GM12878 (cell line): Measurements from ENCODE around the gene GP5. TPM values are rescaled to one million over a fixed set of nuclear protein-coding genes. Genes with fewer than 3 reads are reported as not detected.

Experiments used
- ATAC-seq: fragments of 200-7000 bp; cut with Tn5 transposase; 3 replicates; pipeline ENCODE4 v1.9.1; 2020; ENCODE audit warnings: mild to moderate bottlenecking, moderate library complexity
- BruUV-seq: library from RNA; stranded (reverse); fragments of 400-500 nt; replicated peaks from 2 replicates; lab custom pipeline; 2021; lab: Mats Ljungman, UMichigan
- CTCF ChIA-PET: fragments of 300-600 bp; sonication (Branson Sonifier 250); formaldehyde crosslinking; extraction: SDS; loops from one replicate; lab custom pipeline; 2021; ENCODE audit warnings: inconsistent platforms; lab: Yijun Ruan, JAX
- POLR2A ChIA-PET: fragments of 350-600 bp; formaldehyde crosslinking; extraction: SDS; loops from one replicate; lab custom pipeline; 2021; ENCODE audit warnings: inconsistent platforms; lab: Charles Lee
- RAD21 ChIA-PET: fragments of 300-600 bp; sonication (Branson Sonifier 250); formaldehyde crosslinking; loops from one replicate; lab custom pipeline; 2023; ENCODE audit warnings: antibody characterized with exemption; ENCODE audit not compliant: unreplicated experiment; lab: Charles Lee
- SMC1A ChIA-PET: fragments of 300-600 bp; sonication (Branson Sonifier 250); formaldehyde crosslinking; loops from one replicate; lab custom pipeline; 2023; ENCODE audit not compliant: unreplicated experiment, uncharacterized antibody; lab: Charles Lee
- DNase-seq: peaks from one replicate; pipeline ENCODE4 v3.0.0-alpha.2; 2011; ENCODE audit warnings: low read depth, low spot score
- FAIRE-seq: peaks from 3 replicates; lab custom pipeline; 2011; peaks lifted over from hg19 to GRCh38; lab: Jason Lieb, UNC
- H2AFZ ChIP-seq: 2 replicates; pipeline ENCODE4 v1.6.0; 2011; ENCODE audit warnings: low read depth, low read length, control low read depth; ENCODE audit not compliant: control insufficient read depth
- H3K27ac ChIP-seq: 2 replicates; pipeline ENCODE4 v1.5.1; 2011; ENCODE audit warnings: control low read depth; ENCODE audit not compliant: control insufficient read depth, insufficient read depth
- H3K27me3 ChIP-seq, 2 experiments: replicated peaks in 1 of 2; 2 replicates each; pipeline versions ENCODE4 v1.6.0 to v1.6.1; 2011; ENCODE audit warnings: low read length in 1 of 2; ENCODE audit not compliant: control insufficient read depth in 2 of 2, insufficient read depth in 2 of 2
- H3K36me3 ChIP-seq, 2 experiments: 2 replicates each; pipeline ENCODE4 v1.5.1; 2011; ENCODE audit warnings: low read length in 1 of 2; ENCODE audit not compliant: control insufficient read depth in 2 of 2, insufficient read depth in 2 of 2
- H3K4me1 ChIP-seq: 2 replicates; pipeline ENCODE4 v1.6.1; 2011; ENCODE audit warnings: mild to moderate bottlenecking, low read length, moderate library complexity, mixed read lengths; ENCODE audit not compliant: control insufficient read depth, insufficient read depth
- H3K4me2 ChIP-seq: 2 replicates; pipeline ENCODE4 v1.6.0; 2011; ENCODE audit warnings: control low read depth; ENCODE audit not compliant: control insufficient read depth, insufficient read depth
- H3K4me3 ChIP-seq: fragments of 200-600 bp; sonication (generic); 2 replicates; pipeline ENCODE4 v1.5.1; 2016
- H3K79me2 ChIP-seq: 2 replicates; pipeline ENCODE4 v1.6.0; 2011; ENCODE audit warnings: low read length; ENCODE audit not compliant: control insufficient read depth, insufficient read depth
- H3K9ac ChIP-seq: 2 replicates; pipeline ENCODE4 v1.8.0; 2011; ENCODE audit warnings: low read length, control low read depth, mixed read lengths; ENCODE audit not compliant: control insufficient read depth, insufficient read depth
- H3K9me3 ChIP-seq: replicated peaks from 3 replicates; pipeline ENCODE4 v1.5.1; 2011; ENCODE audit warnings: mild to moderate bottlenecking, low read length; ENCODE audit not compliant: control insufficient read depth, insufficient read depth
- H4K20me1 ChIP-seq: 2 replicates; pipeline ENCODE4 v1.6.0; 2011; ENCODE audit not compliant: control insufficient read depth, insufficient read depth
- CREB1 ChIP-seq: IDR thresholded peaks from 2 replicates; pipeline ENCODE4 v1.6.1; 2012; ENCODE audit warnings: low read depth, mild to moderate bottlenecking, inconsistent platforms
- ELK1 ChIP-seq: IDR thresholded peaks from 2 replicates; pipeline ENCODE4 v1.6.1; 2012; ENCODE audit warnings: low read depth, low read length, improper control_type of control experiment
- HCFC1 ChIP-seq: fragments of 150-350 bp; IDR thresholded peaks from 2 replicates; pipeline ENCODE4 v1.6.1; 2014; ENCODE audit warnings: low read length
- MYC ChIP-seq: IDR thresholded peaks from 2 replicates; pipeline ENCODE4 v1.6.1; 2011; ENCODE audit warnings: mild to moderate bottlenecking, low read length, moderate library complexity, inconsistent platforms; ENCODE audit not compliant: insufficient read depth, insufficient replicate concordance, insufficient read length, severe bottlenecking
- RCOR1 ChIP-seq: conservative IDR thresholded peaks from 2 replicates; pipeline ENCODE4 v1.6.1; 2012; ENCODE audit warnings: low read depth, low read length, improper control_type of control experiment
- SP1 ChIP-seq: IDR thresholded peaks from one replicate; pipeline ENCODE4 v1.6.1; 2011; ENCODE audit warnings: low read depth, low read length
- STAT1 ChIP-seq: fragments of 450-650 bp; conservative IDR thresholded peaks from 2 replicates; pipeline ENCODE4 v1.6.1; 2014; ENCODE audit warnings: antibody characterized with exemption, mild to moderate bottlenecking
- USF1 ChIP-seq: IDR thresholded peaks from 2 replicates; pipeline ENCODE4 v1.6.1; 2011; ENCODE audit warnings: borderline replicate concordance, low read depth, mild to moderate bottlenecking, moderate library complexity, mixed read lengths, low read length; ENCODE audit not compliant: insufficient read depth; ENCODE audit errors: extremely low read length
- USF2 ChIP-seq: IDR thresholded peaks from 2 replicates; pipeline ENCODE4 v1.6.1; 2011; ENCODE audit warnings: low read depth, low read length, improper control_type of control experiment, borderline replicate concordance
- ZNF217 ChIP-seq: fragments of 450-650 bp; IDR thresholded peaks from 2 replicates; pipeline ENCODE4 v1.6.1; 2017; ENCODE audit warnings: antibody characterized with exemption, mild to moderate bottlenecking
- WGBS: methylation state at CpG from one replicate; pipeline ENCODE4 v1.1.6; 2016; ENCODE audit warnings: low lambda C conversion rate; ENCODE audit not compliant: insufficient replicate concordance, insufficient coverage; ENCODE audit errors: missing lambda C conversion rate; 5-methylcytosine and 5-hydroxymethylcytosine counted together
- in situ Hi-C: fragments of 300-500 bp; cut with MboI; formaldehyde crosslinking; loops from 9 replicates; pipeline ENCODE4 v1.14.3; 2018; ENCODE audit warnings: mixed read lengths
- intact Hi-C: fragments of 100-400 bp; cut with micrococcal nuclease; formaldehyde crosslinking; loops from one replicate; pipeline ENCODE4 v1.14.2; 2022; ENCODE audit not compliant: unreplicated experiment
- polyA plus RNA-seq, 11 experiments: library from polyadenylated mRNA; depleted of rRNA in 4 of 11; unstranded in 6 of 11; stranded (reverse) in 5 of 11; fragments of >200 nt; fragmentation: Nextera tagmentation in 4 of 11; fragmentation: Illumina TruSeq in 1 of 11; extraction: Ambion mirVana in 4 of 11; extraction: Trizol in 1 of 11; gene quantifications; 1 replicate in 1 of 11; 2 replicates in 10 of 11; pipeline versions ENCODE4 v1.2.1 to v1.2.3, GENCODE V29; 2011 to 2016; ENCODE audit warnings: inconsistent platforms in 2 of 11, missing spikeins in 2 of 11, low read depth in 1 of 11
- total RNA-seq, 4 experiments: library from RNA; depleted of rRNA in 3 of 4; stranded (reverse); fragments of >200 nt in 3 of 4; fragmentation: Illumina TruSeq in 1 of 4; extraction: Trizol in 1 of 4; gene quantifications; 2 replicates each; pipeline versions ENCODE4 v1.2.1 to v1.2.3, GENCODE V29; 2013 to 2021

GP5 gene
- total and polyA plus RNA-seq, 10 of the 15 experiments (the other 5 are each of a cell fraction or from before 2014, with no cell fraction given): not detected

GRCh38 chr3:194425399-194425798 is 26.3 kb upstream of the GP5 start:
- SMC1A ChIA-PET: no interaction called here
- TF ChIP-seq STAT1 (no peak), CREB1 (no peak), MYC (no peak), RCOR1 (no peak), SP1 (no peak), ELK1 (no peak), ZNF217 (no peak), USF1 (no peak), HCFC1 (no peak), USF2 (no peak)
- intact Hi-C loops: no loop called here
- Histone ChIP-seq H3K36me3 (peaks cover 7 to 23% of the 10 kb centered on the region in 2 experiments), H3K27me3 (no peaks in the 10 kb centered on the region), H3K4me2 (no peak overlapping the region), H3K4me3 (no peak overlapping the region), H2AFZ (no peak overlapping the region), H4K20me1 (no peaks in the 10 kb centered on the region), H3K9me3 (no peaks in the 10 kb centered on the region), H3K9ac (no peak overlapping the region), H3K27ac (no peak overlapping the region), H3K4me1 (no peaks in the 10 kb centered on the region), H3K79me2 (no peaks in the 10 kb centered on the region)
- RAD21 ChIA-PET: no interaction called here
- DNase-seq (no peak), FAIRE-seq (no peak), ATAC-seq (no peak)
- 99% methylated on average over 4 of the region's 4 CpGs for WGBS
- BruUV-seq: no TSS peak
- POLR2A ChIA-PET: no interaction called here
- in situ Hi-C loops: no loop called here
- CTCF ChIA-PET: no interaction called here
